Measurements from ENCODE around the gene GRPEL2. TPM values are rescaled to one million over a fixed set of nuclear protein-coding genes. Genes with fewer than 3 reads are reported as not detected.

Gene GRPEL2
- total RNA-seq, 1 donor from 2014 or later = 15.1 TPM

- Histone ChIP-seq H3K4me3 (no peak overlapping the region), H3K9me3 (no peaks in the 10 kb centered on the region), H3K36me3 (peaks cover 9% of the 10 kb centered on the region), H3K27ac (peak overlapping the region; percentile 76), H3K27me3 (ENCODE audit: low read depth) (no peaks in the 10 kb centered on the region), H3K4me1 (peaks cover 29% of the 10 kb centered on the region)
- DNase-seq = no peak
- TF ChIP-seq, protein P1, sequence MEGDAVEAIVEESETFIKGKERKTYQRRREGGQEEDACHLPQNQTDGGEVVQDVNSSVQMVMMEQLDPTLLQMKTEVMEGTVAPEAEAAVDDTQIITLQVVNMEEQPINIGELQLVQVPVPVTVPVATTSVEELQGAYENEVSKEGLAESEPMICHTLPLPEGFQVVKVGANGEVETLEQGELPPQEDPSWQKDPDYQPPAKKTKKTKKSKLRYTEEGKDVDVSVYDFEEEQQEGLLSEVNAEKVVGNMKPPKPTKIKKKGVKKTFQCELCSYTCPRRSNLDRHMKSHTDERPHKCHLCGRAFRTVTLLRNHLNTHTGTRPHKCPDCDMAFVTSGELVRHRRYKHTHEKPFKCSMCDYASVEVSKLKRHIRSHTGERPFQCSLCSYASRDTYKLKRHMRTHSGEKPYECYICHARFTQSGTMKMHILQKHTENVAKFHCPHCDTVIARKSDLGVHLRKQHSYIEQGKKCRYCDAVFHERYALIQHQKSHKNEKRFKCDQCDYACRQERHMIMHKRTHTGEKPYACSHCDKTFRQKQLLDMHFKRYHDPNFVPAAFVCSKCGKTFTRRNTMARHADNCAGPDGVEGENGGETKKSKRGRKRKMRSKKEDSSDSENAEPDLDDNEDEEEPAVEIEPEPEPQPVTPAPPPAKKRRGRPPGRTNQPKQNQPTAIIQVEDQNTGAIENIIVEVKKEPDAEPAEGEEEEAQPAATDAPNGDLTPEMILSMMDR (IDR thresholded peaks at IDR 0.05) = no peak
- intact Hi-C loops (cut with DNase I) = no loop called here
- no peak for ATAC-seq
These were observed 22.8 kb upstream of the GRPEL2 start for GRCh38 chr5:149322518-149322917.

- TF ChIP-seq, protein P1 (IDR thresholded peaks at IDR 0.05) = no peak
- no peaks in the 10 kb centered on the region for H3K9me3 ChIP-seq
- no peaks in the 10 kb centered on the region for H3K27me3 ChIP-seq (ENCODE audit: low read depth)
- H3K36me3 ChIP-seq = peaks cover 9% of the 10 kb centered on the region
- no peak overlapping the region for H3K4me3 ChIP-seq
- DNase-seq = no peak
- H3K4me1 ChIP-seq = peaks cover 29% of the 10 kb centered on the region
- ATAC-seq = no peak
- peak overlapping the region; percentile 76 for H3K27ac ChIP-seq
- intact Hi-C loops (cut with DNase I) = no loop called here
These were observed 22.1 kb upstream of the GRPEL2 start for GRCh38 chr5:149323210-149323609.

GRCh38 chr5:149323621-149324205 is 21.6 kb upstream of the GRPEL2 start:
- TF ChIP-seq, protein P1 (IDR thresholded peaks at IDR 0.05) = no peak

DNA sequence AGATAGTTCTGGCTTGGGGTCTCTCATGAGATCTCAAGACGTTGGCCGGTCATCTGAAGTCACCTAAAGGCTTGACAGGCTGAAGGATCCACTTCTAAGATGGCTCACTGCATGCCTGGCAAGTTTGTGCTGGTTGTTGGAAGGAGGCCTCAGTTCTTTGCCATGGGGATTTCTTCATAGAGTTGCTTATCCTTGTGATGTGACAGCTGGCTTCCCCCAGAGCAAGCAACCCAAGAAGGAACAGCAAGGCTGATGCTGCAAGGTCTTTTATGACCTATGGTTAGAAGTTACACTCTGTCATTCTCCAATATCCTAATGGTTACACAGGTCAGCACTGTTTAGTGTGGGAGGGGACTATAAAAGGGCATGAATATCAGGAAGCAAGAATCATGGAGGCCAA is 20.7 kb upstream of the GRPEL2 start:
- Histone ChIP-seq H3K4me1 (peaks cover 29% of the 10 kb centered on the region), H3K4me3 (no peak overlapping the region), H3K27me3 (ENCODE audit: low read depth) (no peaks in the 10 kb centered on the region), H3K36me3 (peaks cover 9% of the 10 kb centered on the region), H3K27ac (no peak overlapping the region), H3K9me3 (no peaks in the 10 kb centered on the region)
- intact Hi-C loops (cut with DNase I) = no loop called here
- ATAC-seq (no peak), DNase-seq (no peak)
- TF ChIP-seq, protein P1 (IDR thresholded peaks at IDR 0.05) = no peak

More at GRCh38 chr5:149323621-149324205, 21.6 kb upstream of the GRPEL2 start:
- Histone ChIP-seq H3K4me1 (peaks cover 29% of the 10 kb centered on the region), H3K27ac (peak overlapping the region; percentile 76), H3K9me3 (no peaks in the 10 kb centered on the region), H3K4me3 (no peak overlapping the region), H3K36me3 (peaks cover 9% of the 10 kb centered on the region), H3K27me3 (ENCODE audit: low read depth) (no peaks in the 10 kb centered on the region)
- intact Hi-C loops (cut with DNase I) = no loop called here
- ATAC-seq = no peak
- DNase-seq = no peak

- Histone ChIP-seq H3K4me3 (no peak overlapping the region), H3K27me3 (ENCODE audit: low read depth) (no peaks in the 10 kb centered on the region), H3K27ac (no peak overlapping the region), H3K36me3 (peaks cover 15% of the 10 kb centered on the region), H3K4me1 (peaks cover 26% of the 10 kb centered on the region), H3K9me3 (no peaks in the 10 kb centered on the region)
- TF ChIP-seq, protein P1 (IDR thresholded peaks at IDR 0.05) = no peak
- intact Hi-C loops (cut with DNase I) = no loop called here
- no peak for DNase-seq
- ATAC-seq = no peak
These were observed 20.0 kb upstream of the GRPEL2 start for GRCh38 chr5:149325166-149325735.
